ENCODE results near the gene RABAC1. TPM values are rescaled to one million over a fixed set of nuclear protein-coding genes. Genes with fewer than 3 reads are reported as not detected.

RABAC1 gene
- total and polyA plus RNA-seq, 2 of the 8 experiments (the other 6 are each of a cell fraction or from before 2014, with no cell fraction given): 124 to 439 TPM

DNA sequence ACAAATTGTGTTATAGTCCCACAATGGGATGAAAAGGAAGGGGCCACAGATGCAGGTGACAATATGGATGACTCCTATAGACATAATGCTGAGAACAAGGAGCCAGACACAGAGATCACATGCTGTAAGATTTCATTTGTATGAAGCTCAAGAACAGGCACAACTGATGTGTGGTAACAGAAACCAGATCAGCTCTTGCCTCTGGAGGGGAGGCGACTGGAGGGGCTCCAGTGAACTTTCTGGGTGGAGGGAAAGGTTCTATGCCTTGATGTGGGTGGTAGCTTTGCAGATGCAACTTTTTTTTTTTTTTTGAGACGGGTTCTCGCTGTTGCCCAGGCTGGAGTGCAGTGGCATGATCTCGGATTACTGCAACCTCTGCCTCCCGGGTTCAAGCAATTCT lies 6.0 kb upstream of the RABAC1 start (continued):
- TF ChIP-seq CHD7 (IDR thresholded peaks at IDR 0.05; ENCODE audit: insufficient replicate concordance, low read length) (no peak), CHD2 (IDR thresholded peaks at IDR 0.05; ENCODE audit: low read length) (no peak), SUZ12 (IDR thresholded peaks at IDR 0.05; ENCODE audit: low read length) (no peak), CEBPB (IDR thresholded peaks at IDR 0.05; ENCODE audit: low read depth, low read length) (no peak), SAP30 (IDR thresholded peaks at IDR 0.05; ENCODE audit: insufficient read depth, insufficient replicate concordance, low read length) (no peak), RAD21 (IDR thresholded peaks at IDR 0.05 in 1 of 2, conservative IDR thresholded peaks at IDR 0.05 in 1 of 2; ENCODE audit: low read depth in 2 of 2, low read length in 2 of 2) (no peak)
- TF ChIP-seq, protein P1, sequence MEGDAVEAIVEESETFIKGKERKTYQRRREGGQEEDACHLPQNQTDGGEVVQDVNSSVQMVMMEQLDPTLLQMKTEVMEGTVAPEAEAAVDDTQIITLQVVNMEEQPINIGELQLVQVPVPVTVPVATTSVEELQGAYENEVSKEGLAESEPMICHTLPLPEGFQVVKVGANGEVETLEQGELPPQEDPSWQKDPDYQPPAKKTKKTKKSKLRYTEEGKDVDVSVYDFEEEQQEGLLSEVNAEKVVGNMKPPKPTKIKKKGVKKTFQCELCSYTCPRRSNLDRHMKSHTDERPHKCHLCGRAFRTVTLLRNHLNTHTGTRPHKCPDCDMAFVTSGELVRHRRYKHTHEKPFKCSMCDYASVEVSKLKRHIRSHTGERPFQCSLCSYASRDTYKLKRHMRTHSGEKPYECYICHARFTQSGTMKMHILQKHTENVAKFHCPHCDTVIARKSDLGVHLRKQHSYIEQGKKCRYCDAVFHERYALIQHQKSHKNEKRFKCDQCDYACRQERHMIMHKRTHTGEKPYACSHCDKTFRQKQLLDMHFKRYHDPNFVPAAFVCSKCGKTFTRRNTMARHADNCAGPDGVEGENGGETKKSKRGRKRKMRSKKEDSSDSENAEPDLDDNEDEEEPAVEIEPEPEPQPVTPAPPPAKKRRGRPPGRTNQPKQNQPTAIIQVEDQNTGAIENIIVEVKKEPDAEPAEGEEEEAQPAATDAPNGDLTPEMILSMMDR (IDR thresholded peaks at IDR 0.05; ENCODE audit: control extremely low read depth in 1 of 3, insufficient read depth in 1 of 3, low read depth in 1 of 3, low read length in 3 of 3): no peak

All from H1 (cell line).